WTC11 (cell line): ENCODE data around the gene KRTAP24-1. TPM values are rescaled to one million over a fixed set of nuclear protein-coding genes. Genes with fewer than 3 reads are reported as not detected.

ENCODE experiments used
- total RNA-seq: library from RNA; stranded (reverse); gene quantifications from 3 replicates; pipeline ENCODE4 v1.2.3, GENCODE V29; 2021
- TF ChIP-seq, protein P1 (sequence below): sonication (generic); formaldehyde crosslinking; IDR thresholded peaks from 2 replicates; pipeline ENCODE4 v1.8.0; 2022; ENCODE audit warnings: missing genetic modification reagents

The KRTAP24-1 gene
- total RNA-seq, 1 experiment from 2014 or later = not detected

DNA sequence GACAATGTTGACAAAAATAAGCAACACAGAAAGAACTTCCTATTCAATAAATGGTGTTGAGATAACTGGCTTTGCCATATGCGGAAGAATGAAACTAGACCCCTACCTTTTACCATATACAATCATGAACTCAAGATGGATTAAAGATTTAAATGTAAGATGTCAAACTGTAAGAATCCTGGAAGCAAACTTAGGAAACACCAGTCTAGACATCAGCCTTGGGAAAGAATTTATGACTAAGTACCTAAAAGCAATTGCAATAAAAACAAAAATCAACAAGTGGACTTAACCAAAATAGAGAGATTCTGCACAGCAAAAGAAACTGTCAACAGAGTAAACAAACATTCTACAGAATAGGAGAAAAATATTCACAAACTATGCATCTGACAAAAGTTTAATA lies 50.7 kb downstream of the KRTAP24-1 start (continued):
- TF ChIP-seq, protein P1, sequence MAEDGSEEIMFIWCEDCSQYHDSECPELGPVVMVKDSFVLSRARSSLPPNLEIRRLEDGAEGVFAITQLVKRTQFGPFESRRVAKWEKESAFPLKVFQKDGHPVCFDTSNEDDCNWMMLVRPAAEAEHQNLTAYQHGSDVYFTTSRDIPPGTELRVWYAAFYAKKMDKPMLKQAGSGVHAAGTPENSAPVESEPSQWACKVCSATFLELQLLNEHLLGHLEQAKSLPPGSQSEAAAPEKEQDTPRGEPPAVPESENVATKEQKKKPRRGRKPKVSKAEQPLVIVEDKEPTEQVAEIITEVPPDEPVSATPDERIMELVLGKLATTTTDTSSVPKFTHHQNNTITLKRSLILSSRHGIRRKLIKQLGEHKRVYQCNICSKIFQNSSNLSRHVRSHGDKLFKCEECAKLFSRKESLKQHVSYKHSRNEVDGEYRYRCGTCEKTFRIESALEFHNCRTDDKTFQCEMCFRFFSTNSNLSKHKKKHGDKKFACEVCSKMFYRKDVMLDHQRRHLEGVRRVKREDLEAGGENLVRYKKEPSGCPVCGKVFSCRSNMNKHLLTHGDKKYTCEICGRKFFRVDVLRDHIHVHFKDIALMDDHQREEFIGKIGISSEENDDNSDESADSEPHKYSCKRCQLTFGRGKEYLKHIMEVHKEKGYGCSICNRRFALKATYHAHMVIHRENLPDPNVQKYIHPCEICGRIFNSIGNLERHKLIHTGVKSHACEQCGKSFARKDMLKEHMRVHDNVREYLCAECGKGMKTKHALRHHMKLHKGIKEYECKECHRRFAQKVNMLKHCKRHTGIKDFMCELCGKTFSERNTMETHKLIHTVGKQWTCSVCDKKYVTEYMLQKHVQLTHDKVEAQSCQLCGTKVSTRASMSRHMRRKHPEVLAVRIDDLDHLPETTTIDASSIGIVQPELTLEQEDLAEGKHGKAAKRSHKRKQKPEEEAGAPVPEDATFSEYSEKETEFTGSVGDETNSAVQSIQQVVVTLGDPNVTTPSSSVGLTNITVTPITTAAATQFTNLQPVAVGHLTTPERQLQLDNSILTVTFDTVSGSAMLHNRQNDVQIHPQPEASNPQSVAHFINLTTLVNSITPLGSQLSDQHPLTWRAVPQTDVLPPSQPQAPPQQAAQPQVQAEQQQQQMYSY (CRISPR knock-in tag) = no peak

Other genes with a start within 250 kb of the KRTAP24-1 start
- not detected in 3 replicates for gene CLDN17, start 116.1 kb downstream of the KRTAP24-1 start, total RNA-seq
- gene CLDN8, start 66.9 kb downstream of the KRTAP24-1 start, total RNA-seq = not detected in 3 replicates
- not detected in 3 replicates for gene KRTAP25-1, start 6.6 kb upstream of the KRTAP24-1 start, total RNA-seq
- not detected in 3 replicates for gene KRTAP26-1, start 37.4 kb upstream of the KRTAP24-1 start, total RNA-seq
- not detected in 3 replicates for gene KRTAP27-1, start 54.7 kb upstream of the KRTAP24-1 start, total RNA-seq
- gene KRTAP23-1, start 65.7 kb upstream of the KRTAP24-1 start, total RNA-seq = not detected in 3 replicates
- not detected in 3 replicates for gene KRTAP13-2, start 89.3 kb upstream of the KRTAP24-1 start, total RNA-seq
- not detected in 3 replicates for gene KRTAP13-1, start 113.1 kb upstream of the KRTAP24-1 start, total RNA-seq
- not detected in 3 replicates for gene KRTAP13-3, start 143.0 kb upstream of the KRTAP24-1 start, total RNA-seq
- gene KRTAP13-4, start 147.3 kb upstream of the KRTAP24-1 start, total RNA-seq = 0.32 TPM in 1 of 3 replicates, not detected in the others
- not detected in 3 replicates for gene KRTAP15-1, start 157.3 kb upstream of the KRTAP24-1 start, total RNA-seq
- not detected in 3 replicates for gene KRTAP19-1, start 197.4 kb upstream of the KRTAP24-1 start, total RNA-seq
- gene KRTAP19-2, start 204.5 kb upstream of the KRTAP24-1 start, total RNA-seq = not detected in 3 replicates
- gene KRTAP19-3, start 209.1 kb upstream of the KRTAP24-1 start, total RNA-seq = not detected in 3 replicates
- not detected in 3 replicates for gene KRTAP19-4, start 214.2 kb upstream of the KRTAP24-1 start, total RNA-seq
- not detected in 3 replicates for gene KRTAP19-5, start 219.2 kb upstream of the KRTAP24-1 start, total RNA-seq